GM12801 (cell line): ENCODE data around the gene ST6GALNAC4.

Experiments
- TF ChIP-seq, protein P1 (sequence below): IDR thresholded peaks from one replicate; pipeline ENCODE4 v1.5.1; 2011; ENCODE audit warnings: control low read depth; ENCODE audit not compliant: insufficient read length; ENCODE audit errors: extremely low read depth

ST6GALNAC4 gene

DNA sequence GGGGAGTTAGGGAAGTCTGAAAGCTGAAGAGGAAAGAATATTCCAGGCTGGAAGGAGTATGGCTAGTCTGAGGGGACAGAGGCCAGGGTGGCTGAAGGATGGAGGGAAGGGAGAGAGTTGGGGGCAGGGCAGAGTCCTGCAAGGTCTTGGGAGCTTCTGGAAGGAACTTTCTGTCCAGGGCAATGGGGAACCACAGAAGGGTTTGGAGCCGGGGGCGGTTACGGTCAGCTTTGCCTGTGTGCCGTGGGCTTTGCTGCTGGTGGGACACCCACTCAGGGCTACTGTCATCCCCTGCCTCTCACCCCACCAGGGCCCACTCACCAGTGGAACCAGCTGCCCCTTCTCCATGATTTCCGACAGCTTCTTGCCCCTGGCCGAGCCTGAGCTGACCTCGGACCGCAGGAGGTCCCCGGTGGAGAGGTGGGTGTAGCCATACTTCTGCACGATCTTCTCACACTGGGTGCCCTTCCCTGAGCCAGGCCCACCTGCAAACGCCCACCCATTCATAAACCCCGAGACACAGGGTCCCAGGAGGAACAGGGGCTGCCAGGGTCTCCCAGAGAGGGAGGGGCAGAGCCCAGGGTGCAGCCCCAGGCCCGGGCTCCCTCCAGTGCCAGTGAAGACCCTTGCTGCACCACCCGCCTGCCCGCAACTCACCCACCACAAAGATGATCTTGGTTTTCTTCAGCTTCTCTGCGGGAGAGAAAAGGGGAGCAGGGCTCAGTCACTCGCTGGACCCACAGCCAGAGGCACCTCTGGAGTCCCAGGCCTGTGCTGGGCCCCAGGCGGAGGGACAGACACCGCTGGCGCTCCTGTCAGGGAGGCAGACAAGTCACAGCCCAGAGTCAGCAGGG, 44.2 kb downstream of the ST6GALNAC4 start:
- TF ChIP-seq, protein P1, sequence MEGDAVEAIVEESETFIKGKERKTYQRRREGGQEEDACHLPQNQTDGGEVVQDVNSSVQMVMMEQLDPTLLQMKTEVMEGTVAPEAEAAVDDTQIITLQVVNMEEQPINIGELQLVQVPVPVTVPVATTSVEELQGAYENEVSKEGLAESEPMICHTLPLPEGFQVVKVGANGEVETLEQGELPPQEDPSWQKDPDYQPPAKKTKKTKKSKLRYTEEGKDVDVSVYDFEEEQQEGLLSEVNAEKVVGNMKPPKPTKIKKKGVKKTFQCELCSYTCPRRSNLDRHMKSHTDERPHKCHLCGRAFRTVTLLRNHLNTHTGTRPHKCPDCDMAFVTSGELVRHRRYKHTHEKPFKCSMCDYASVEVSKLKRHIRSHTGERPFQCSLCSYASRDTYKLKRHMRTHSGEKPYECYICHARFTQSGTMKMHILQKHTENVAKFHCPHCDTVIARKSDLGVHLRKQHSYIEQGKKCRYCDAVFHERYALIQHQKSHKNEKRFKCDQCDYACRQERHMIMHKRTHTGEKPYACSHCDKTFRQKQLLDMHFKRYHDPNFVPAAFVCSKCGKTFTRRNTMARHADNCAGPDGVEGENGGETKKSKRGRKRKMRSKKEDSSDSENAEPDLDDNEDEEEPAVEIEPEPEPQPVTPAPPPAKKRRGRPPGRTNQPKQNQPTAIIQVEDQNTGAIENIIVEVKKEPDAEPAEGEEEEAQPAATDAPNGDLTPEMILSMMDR: no peak

DNA sequence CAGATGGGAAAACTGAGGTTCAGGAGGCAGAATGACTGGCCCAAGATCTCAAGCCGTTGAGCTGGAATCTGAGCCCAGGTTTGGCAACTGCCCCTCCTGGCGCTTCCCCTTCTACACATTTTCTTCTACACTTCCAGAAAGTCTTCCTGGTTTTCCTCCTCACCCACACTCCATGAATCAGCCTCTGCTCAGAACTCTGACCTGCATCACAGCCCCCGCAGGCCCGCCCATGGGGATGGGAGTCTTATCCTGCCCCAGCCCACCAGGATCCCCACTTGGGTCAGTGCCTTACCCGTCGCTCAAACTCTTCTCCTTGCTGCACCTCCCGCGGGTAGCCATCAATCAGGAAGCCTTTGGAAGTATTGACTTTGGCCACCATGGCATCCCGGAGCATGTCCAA, 45.3 kb downstream of the ST6GALNAC4 start:
- TF ChIP-seq, protein P1: no peak

DNA sequence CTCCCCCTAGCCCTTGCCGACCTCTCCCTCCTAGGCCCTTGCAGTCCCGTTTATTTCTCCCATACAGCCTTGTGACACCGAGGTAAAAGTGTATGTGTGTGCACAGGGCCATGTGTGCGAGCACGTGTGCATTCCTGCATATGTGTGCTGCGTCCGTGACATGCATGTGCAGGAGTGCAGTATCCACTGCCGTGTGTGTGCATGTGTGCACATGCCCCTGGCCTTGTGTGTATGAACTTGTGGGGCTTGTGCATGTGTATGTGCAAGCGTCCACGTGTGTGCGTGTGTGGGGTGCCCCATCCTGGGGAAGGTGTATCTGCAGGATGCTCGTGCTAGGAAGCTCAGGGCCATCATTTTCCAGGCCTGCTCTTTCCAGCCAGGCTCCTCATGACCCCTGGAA, 46.0 kb downstream of the ST6GALNAC4 start:
- TF ChIP-seq, protein P1: no peak

DNA sequence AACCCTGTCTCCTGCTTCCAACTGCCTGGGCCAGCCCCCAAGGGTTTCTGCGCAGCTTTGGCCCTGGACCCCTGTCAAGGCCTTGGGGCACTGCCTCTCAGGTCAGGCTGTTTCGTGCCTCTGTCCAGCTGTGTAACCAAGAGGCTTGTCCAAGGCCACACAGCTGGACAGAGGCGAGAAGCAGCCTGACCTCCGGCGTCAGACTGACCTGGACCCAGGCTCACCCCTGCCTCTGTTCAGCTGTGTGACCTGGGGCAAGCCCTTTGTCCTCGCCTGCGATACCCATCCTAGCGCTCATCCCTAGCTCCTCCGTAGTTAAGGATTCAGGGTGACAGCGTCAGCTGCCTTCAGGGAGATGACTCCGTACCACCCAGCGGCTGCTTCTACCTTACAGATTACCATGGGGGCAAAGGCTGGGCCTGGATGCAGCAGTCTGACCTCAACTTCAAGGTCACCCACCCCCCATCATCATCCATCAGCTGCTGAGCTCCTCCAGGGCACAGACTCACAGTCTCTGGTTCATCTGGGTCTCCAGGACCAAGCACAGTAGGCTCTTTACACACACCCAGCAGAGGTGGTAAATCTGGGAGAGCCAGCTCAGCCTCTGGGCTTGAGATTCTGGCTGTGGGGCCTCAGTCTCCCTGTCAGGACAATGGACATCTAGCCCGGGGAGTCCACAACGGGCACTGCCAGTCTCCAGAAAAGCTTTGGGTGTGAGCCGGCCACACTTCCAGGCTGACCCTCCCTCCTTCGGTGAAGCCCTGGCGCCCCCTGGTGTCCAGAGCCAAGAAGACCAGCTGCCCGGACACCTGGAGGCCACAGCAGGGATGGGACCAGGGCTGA, 47.3 kb downstream of the ST6GALNAC4 start:
- TF ChIP-seq, protein P1: no peak

DNA sequence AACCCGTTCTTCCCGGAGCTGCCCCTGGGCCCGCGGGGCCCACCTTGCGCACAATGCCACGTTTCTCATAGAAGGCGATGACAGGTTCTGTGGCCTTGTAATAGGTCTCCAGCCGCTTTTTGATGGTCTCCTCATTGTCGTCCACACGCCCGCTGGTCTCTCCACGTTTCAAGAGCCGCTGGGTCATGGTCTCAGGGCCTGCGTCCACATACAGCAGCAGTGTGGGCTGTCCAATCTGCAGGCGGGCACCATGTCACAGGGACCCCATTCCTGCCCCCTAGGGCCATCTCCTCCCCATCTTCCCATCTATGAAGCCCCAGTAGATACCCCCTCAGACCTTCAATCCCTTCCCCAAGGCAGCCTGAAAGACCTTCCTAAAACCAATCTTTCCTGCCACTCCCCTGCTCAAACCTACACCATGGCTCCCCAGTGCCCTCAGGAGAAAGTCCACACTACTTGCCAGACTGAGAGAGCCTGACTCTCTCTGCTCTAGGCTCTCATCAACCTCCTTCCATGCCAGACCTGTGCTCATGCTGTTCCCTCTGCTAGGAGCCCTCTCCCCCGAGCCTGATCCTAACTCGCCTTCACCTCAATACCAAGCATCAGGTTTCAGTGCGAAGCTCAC, 48.5 kb downstream of the ST6GALNAC4 start:
- TF ChIP-seq, protein P1: no peak

DNA sequence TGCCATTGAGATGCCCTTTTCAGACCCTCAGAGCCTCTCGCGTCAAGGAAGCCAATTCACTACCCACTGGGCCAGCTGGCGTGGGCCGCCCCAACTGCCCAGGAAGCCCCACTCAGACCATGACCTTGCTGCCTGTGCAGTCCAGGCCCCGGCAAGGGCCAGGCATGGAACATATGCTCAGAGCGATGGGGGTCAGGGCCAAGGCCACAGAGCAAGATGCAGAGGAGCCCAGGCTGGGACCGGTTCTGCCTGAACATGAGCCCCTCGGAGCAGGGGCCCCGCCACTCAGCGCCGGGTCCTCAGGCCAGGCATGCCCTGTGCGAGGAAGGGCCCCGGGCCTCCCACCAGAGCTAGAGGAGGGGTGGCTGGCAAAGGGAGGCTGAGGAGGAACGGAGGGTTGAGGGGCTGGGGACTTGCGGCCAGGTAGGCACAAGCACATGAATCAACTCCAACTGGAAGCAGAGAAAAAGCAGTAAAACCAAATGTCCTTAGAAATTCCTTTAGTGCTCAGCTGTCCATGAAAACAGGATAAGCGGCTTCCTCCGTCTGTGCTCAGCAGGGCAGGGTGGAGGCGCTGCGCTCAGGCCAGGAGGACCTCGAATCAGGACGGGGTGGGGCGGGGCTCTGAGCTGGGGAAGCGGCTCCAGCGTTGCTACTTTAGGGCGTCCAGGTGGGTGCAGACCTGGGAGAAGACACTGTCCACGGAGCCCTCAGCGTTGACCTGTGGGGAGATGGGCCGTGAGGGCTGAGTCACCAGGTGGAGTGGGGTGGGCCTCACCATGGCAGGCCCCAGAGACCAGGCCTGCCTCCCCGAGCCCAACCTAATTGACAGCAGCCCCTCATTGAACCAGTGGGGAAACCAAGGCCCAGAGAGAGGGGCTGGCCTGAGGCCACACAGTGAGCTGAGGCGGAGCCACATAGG, 49.2 kb downstream of the ST6GALNAC4 start:
- TF ChIP-seq, protein P1: no peak

DNA sequence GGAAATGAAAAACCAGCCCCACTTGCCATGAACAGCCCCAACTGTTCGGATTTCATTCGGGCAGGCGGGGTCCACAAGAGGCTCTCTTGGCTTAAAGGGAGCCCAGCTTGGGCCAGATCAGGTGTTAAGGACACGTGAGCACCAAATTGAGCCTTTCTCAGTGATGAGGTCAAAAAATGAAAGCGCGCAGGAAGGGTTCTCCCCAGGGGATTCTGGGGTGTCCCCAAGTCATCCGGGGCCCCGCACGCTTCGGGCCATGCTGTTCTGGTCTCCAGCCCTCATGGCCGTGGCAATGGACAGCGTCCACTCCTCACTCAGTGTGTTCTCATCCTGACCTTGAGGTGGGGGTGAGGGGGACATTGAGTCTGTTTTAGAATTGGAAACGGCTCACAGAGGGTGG, 50.3 kb downstream of the ST6GALNAC4 start:
- TF ChIP-seq, protein P1: no peak
